GM23338 (cell line): ENCODE measurements around the gene CDH23. TPM values are rescaled to one million over a fixed set of nuclear protein-coding genes. Genes with fewer than 3 reads are reported as not detected.

Source experiments
- ATAC-seq: fragments of 200-7000 bp; cut with Tn5 transposase; 3 replicates; pipeline ENCODE4 v1.9.1; 2020
- DNase-seq: peaks from one replicate; pipeline ENCODE4 v3.0.0-alpha.2; 2015; ENCODE audit warnings: low spot score
- H2AFZ ChIP-seq: fragments of 200-600 bp; sonication (generic); 2 replicates; pipeline ENCODE4 v1.8.0; 2016; ENCODE audit warnings: antibody characterized with exemption, mild to moderate bottlenecking, moderate library complexity
- H3F3A ChIP-seq: fragments of 200-600 bp; sonication (generic); replicated peaks from 2 replicates; pipeline ENCODE4 v1.8.0; 2017; ENCODE audit warnings: antibody characterized with exemption, mixed run types, low read depth
- H3K27ac ChIP-seq: fragments of 200-600 bp; sonication (generic); 2 replicates; pipeline ENCODE4 v1.6.1; 2016; ENCODE audit warnings: low read depth
- H3K27me3 ChIP-seq: fragments of 200-600 bp; sonication (generic); 2 replicates; pipeline ENCODE4 v1.8.0; 2016; ENCODE audit warnings: mild to moderate bottlenecking, mixed run types, moderate library complexity; ENCODE audit not compliant: insufficient read depth
- H3K36me3 ChIP-seq: fragments of 200-600 bp; sonication (generic); 2 replicates; pipeline ENCODE4 v1.8.0; 2016; ENCODE audit warnings: mild to moderate bottlenecking; ENCODE audit not compliant: insufficient read depth
- H3K4me1 ChIP-seq: fragments of 200-600 bp; sonication (generic); 2 replicates; pipeline ENCODE4 v1.8.0; 2016; ENCODE audit warnings: mild to moderate bottlenecking, moderate library complexity; ENCODE audit not compliant: insufficient read depth
- H3K4me2 ChIP-seq: fragments of 200-600 bp; sonication (generic); 2 replicates; pipeline ENCODE4 v1.7.1; 2017; ENCODE audit warnings: mixed run types
- H3K4me3 ChIP-seq: fragments of 200-600 bp; sonication (generic); 2 replicates; pipeline ENCODE4 v1.6.1; 2016; ENCODE audit warnings: mixed run types
- H3K79me2 ChIP-seq: fragments of 200-600 bp; sonication (generic); replicated peaks from 2 replicates; pipeline ENCODE4 v1.8.0; 2017; ENCODE audit warnings: mild to moderate bottlenecking; ENCODE audit not compliant: insufficient read depth
- H3K9me2 ChIP-seq: fragments of 200-600 bp; sonication (generic); 2 replicates; pipeline ENCODE4 v1.8.0; 2017; ENCODE audit not compliant: insufficient read depth
- H4K20me1 ChIP-seq: fragments of 200-600 bp; sonication (generic); replicated peaks from 2 replicates; pipeline ENCODE4 v1.8.0; 2017; ENCODE audit warnings: mild to moderate bottlenecking; ENCODE audit not compliant: insufficient read depth
- H3K27ac Mint-ChIP-seq: 2 replicates; pipeline ENCODE4 v1.8.0; 2020; ENCODE audit warnings: inconsistent platforms, mild to moderate bottlenecking, moderate library complexity, mixed read lengths
- H3K27me3 Mint-ChIP-seq: 3 replicates; pipeline ENCODE4 v1.8.0; 2022; ENCODE audit warnings: low read depth, mild to moderate bottlenecking, moderate library complexity, mixed read lengths, inconsistent platforms; ENCODE audit not compliant: insufficient read depth, poor library complexity
- H3K36me3 Mint-ChIP-seq: 3 replicates; pipeline ENCODE4 v1.8.0; 2021; ENCODE audit warnings: low read depth, mild to moderate bottlenecking, inconsistent platforms, moderate library complexity, mixed read lengths
- H3K4me1 Mint-ChIP-seq: 3 replicates; pipeline ENCODE4 v1.8.0; 2020; ENCODE audit warnings: mild to moderate bottlenecking, inconsistent platforms, mixed read lengths
- H3K4me3 Mint-ChIP-seq: 3 replicates; pipeline ENCODE4 v1.8.0; 2021; ENCODE audit warnings: moderate library complexity, mild to moderate bottlenecking, inconsistent platforms, mixed read lengths
- H3K9me3 Mint-ChIP-seq: 3 replicates; pipeline ENCODE4 v1.8.0; 2020; ENCODE audit warnings: moderate library complexity, mild to moderate bottlenecking, inconsistent platforms, mixed read lengths
- CREB1 ChIP-seq: fragments of 250-450 bp; sonication (Bioruptor Pico); IDR thresholded peaks from 2 replicates; pipeline ENCODE4 v1.5.0; 2020; ENCODE audit warnings: low read depth, mild to moderate bottlenecking, moderate library complexity
- CTCF ChIP-seq, 2 experiments: fragments of 200-600 bp in 1 of 2; sonication (generic) in 1 of 2; conservative IDR thresholded peaks; 2 replicates each; pipeline versions ENCODE4 v1.5.1 to v1.6.1; 2016 to 2017; ENCODE audit warnings: antibody characterized with exemption in 2 of 2, low read depth in 2 of 2, mild to moderate bottlenecking in 2 of 2, moderate library complexity in 1 of 2
- ETS1 ChIP-seq: IDR thresholded peaks from 2 replicates; pipeline ENCODE4 v1.6.1; 2016; ENCODE audit warnings: antibody characterized with exemption
- EZH2 ChIP-seq: fragments of 200-600 bp; sonication (generic); IDR thresholded peaks from one replicate; pipeline ENCODE4 v1.8.0; 2017; ENCODE audit warnings: antibody characterized with exemption, mild to moderate bottlenecking, low read depth; ENCODE audit not compliant: unreplicated experiment
- EZH2phosphoT487 ChIP-seq: fragments of 200-600 bp; sonication (generic); IDR thresholded peaks from one replicate; pipeline ENCODE4 v1.8.1; 2018; ENCODE audit warnings: antibody characterized with exemption; ENCODE audit not compliant: unreplicated experiment
- JUNB ChIP-seq: IDR thresholded peaks from one replicate; pipeline ENCODE4 v1.6.1; 2016; ENCODE audit warnings: antibody characterized with exemption; ENCODE audit not compliant: unreplicated experiment
- NANOG ChIP-seq: IDR thresholded peaks from 2 replicates; pipeline ENCODE4 v1.6.1; 2016; ENCODE audit warnings: antibody characterized with exemption, borderline replicate concordance
- POLR2AphosphoS5 ChIP-seq: IDR thresholded peaks from 2 replicates; pipeline ENCODE4 v1.6.1; 2016; ENCODE audit warnings: antibody characterized with exemption, low read depth
- REST ChIP-seq: IDR thresholded peaks from one replicate; pipeline ENCODE4 v1.6.1; 2018; ENCODE audit warnings: antibody characterized with exemption; ENCODE audit not compliant: unreplicated experiment
- STAT1 ChIP-seq: IDR thresholded peaks from one replicate; pipeline ENCODE4 v1.6.1; 2016; ENCODE audit warnings: antibody characterized with exemption; ENCODE audit not compliant: unreplicated experiment
- ZNF114 ChIP-seq: fragments of 250-450 bp; sonication (Bioruptor Pico); IDR thresholded peaks from 2 replicates; pipeline ENCODE4 v1.5.0; 2020; ENCODE audit warnings: mild to moderate bottlenecking, moderate library complexity
- ZNF331 ChIP-seq: fragments of 250-450 bp; sonication (Bioruptor Pico); IDR thresholded peaks from 2 replicates; pipeline ENCODE4 v1.5.0; 2020; ENCODE audit warnings: low read depth, mild to moderate bottlenecking, moderate library complexity
- ZNF462 ChIP-seq: fragments of 250-450 bp; sonication (Bioruptor Pico); IDR thresholded peaks from 2 replicates; pipeline ENCODE4 v1.5.0; 2020; ENCODE audit warnings: mild to moderate bottlenecking, moderate library complexity
- polyA plus RNA-seq: library from polyadenylated mRNA; unstranded; fragments of >200 nt; fragmentation: Nextera tagmentation; extraction: Ambion mirVana; gene quantifications from 2 replicates; pipeline ENCODE4 v1.2.1, GENCODE V29; 2016
- total RNA-seq: library from RNA; depleted of rRNA; stranded (reverse); fragments of >200 nt; shearing (Covaris generic); gene quantifications from 2 replicates; pipeline ENCODE4 v1.2.3, GENCODE V29; 2014

The CDH23 gene
- total and polyA plus RNA-seq, 2 experiments from 2014 or later, result 0.95 to 4.3 TPM

- DNase-seq (no peak), ATAC-seq (no peak)
- Histone ChIP-seq H3K4me1 (no peaks in the 10 kb centered on the region), H3K27me3 (no peaks in the 10 kb centered on the region), H3K27ac (no peak overlapping the region), H3K4me2 (no peak overlapping the region), H2AFZ (no peak overlapping the region), H3K9me2 (0 out of 2 replicates have a peak, but pooled peaks cover 3% of the 10 kb centered on the region), H3F3A (no peaks in the 10 kb centered on the region), H3K36me3 (no peaks in the 10 kb centered on the region), H4K20me1 (no peaks in the 10 kb centered on the region), H3K79me2 (no peaks in the 10 kb centered on the region), H3K4me3 (no peak overlapping the region)
- Mint-ChIP-seq H3K36me3 (no peaks in the 10 kb centered on the region), H3K4me1 (peaks cover 10% of the 10 kb centered on the region), H3K27ac (no peak overlapping the region), H3K27me3 (peaks cover 7% of the 10 kb centered on the region), H3K9me3 (no peaks in the 10 kb centered on the region), H3K4me3 (no peak overlapping the region)
- TF ChIP-seq ZNF114 (CRISPR knock-in tag) (no peak), POLR2AphosphoS5 (no peak), CREB1 (CRISPR knock-in tag) (no peak), EZH2 (no peak), NANOG (no peak), EZH2phosphoT487 (no peak), STAT1 (no peak), REST (no peak), JUNB (no peak), CTCF (conservative IDR thresholded peaks at IDR 0.05; ENCODE audit: low read depth in 2 of 2) (no peak), ZNF462 (CRISPR knock-in tag) (no peak), ZNF331 (CRISPR knock-in tag) (no peak), ETS1 (no peak)
Observed at GRCh38 chr10:71505862-71506261, 109.1 kb downstream of the CDH23 start.
